ENCODE results near the gene ELF1. TPM values are rescaled to one million over a fixed set of nuclear protein-coding genes. Genes with fewer than 3 reads are reported as not detected.

ELF1 gene
- total and polyA plus RNA-seq, 2 experiments from 2014 or later: 39.4 to 91.1 TPM

DNA sequence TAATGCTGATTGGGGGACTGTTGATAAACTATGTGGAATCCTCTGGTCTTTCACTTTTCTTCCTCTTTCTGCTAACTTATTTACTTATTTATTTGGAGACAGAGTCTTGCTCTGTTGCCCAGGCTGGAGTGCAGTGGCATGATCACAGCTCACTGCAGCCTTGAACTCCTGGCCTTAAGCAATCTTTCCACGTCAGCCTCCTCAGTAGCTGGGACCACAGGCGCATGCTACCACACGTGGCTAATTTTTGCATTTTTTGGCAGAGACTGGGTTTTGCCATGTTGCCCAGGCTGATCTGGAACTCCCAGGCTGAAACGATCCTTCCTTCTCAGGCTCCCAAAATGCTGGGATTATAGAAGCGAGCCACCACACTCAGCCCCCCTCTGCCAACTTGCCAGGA is 77.5 kb downstream of the ELF1 start:
- H4K20me1 ChIP-seq (ENCODE audit: insufficient read depth, poor library complexity, severe bottlenecking): peaks cover 3% of the 10 kb centered on the region
- H3K9me3 ChIP-seq (ENCODE audit: low read depth): no peaks in the 10 kb centered on the region
- no peaks in the 10 kb centered on the region for H3K27me3 ChIP-seq
- TF ChIP-seq EZH2phosphoT487 (IDR thresholded peaks at IDR 0.05; ENCODE audit: low read depth, severe bottlenecking, unreplicated experiment): no peak
- no peak for TF ChIP-seq EZH2 (IDR thresholded peaks at IDR 0.05; ENCODE audit: borderline replicate concordance)
- TF ChIP-seq, protein P1, sequence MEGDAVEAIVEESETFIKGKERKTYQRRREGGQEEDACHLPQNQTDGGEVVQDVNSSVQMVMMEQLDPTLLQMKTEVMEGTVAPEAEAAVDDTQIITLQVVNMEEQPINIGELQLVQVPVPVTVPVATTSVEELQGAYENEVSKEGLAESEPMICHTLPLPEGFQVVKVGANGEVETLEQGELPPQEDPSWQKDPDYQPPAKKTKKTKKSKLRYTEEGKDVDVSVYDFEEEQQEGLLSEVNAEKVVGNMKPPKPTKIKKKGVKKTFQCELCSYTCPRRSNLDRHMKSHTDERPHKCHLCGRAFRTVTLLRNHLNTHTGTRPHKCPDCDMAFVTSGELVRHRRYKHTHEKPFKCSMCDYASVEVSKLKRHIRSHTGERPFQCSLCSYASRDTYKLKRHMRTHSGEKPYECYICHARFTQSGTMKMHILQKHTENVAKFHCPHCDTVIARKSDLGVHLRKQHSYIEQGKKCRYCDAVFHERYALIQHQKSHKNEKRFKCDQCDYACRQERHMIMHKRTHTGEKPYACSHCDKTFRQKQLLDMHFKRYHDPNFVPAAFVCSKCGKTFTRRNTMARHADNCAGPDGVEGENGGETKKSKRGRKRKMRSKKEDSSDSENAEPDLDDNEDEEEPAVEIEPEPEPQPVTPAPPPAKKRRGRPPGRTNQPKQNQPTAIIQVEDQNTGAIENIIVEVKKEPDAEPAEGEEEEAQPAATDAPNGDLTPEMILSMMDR (IDR thresholded peaks at IDR 0.05; ENCODE audit: poor library complexity): no peak
- no peaks in the 10 kb centered on the region for H3K4me1 ChIP-seq (ENCODE audit: insufficient read depth)
- no peak overlapping the region for H3K4me3 ChIP-seq
- no peak overlapping the region for H2AFZ ChIP-seq
- H3K36me3 ChIP-seq (replicated peaks; ENCODE audit: insufficient read depth, low read depth): no peaks in the 10 kb centered on the region
- no peak for DNase-seq (ENCODE audit: low spot score)
- H3K27ac ChIP-seq: no peak overlapping the region
- no peak overlapping the region for H3K4me2 ChIP-seq
- peaks cover 55% of the 10 kb centered on the region for H3K79me2 ChIP-seq
- 93% methylated on average over 5 of the region's 5 CpGs for WGBS (ENCODE audit: low lambda C conversion rate, missing lambda C conversion rate)
- no peaks in the 10 kb centered on the region for H3K9me2 ChIP-seq (replicated peaks; ENCODE audit: insufficient read depth)

DNA sequence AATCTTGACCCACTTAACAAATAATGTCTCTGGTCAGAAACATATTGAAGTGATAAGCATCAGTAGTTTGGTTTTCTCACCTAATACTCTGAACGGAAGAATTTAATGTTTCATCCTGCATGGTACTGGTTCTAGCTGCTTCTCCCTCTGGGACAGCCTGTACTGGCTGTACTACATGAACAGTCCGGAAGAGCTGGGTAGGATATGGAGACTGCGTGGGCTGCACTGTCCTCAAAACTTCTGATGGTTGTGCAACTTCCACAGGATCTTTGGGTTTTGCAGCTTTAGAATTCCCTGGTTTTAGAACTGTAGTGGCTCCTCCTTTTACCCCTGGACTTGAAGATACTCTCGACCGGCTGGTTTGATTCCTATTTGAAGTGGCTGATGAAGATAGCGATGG is 78.3 kb downstream of the ELF1 start:
- no peaks in the 10 kb centered on the region for H3K9me3 ChIP-seq (ENCODE audit: low read depth)
- WGBS (ENCODE audit: low lambda C conversion rate, missing lambda C conversion rate): 94% methylated on average over 6 of the region's 6 CpGs
- no peak overlapping the region for H3K4me2 ChIP-seq
- H2AFZ ChIP-seq: no peak overlapping the region
- H4K20me1 ChIP-seq (ENCODE audit: insufficient read depth, poor library complexity, severe bottlenecking): peaks cover 3% of the 10 kb centered on the region
- no peaks in the 10 kb centered on the region for H3K27me3 ChIP-seq
- peaks cover 56% of the 10 kb centered on the region for H3K79me2 ChIP-seq
- DNase-seq (ENCODE audit: low spot score): no peak
- no peak overlapping the region for H3K27ac ChIP-seq
- no peak overlapping the region for H3K4me3 ChIP-seq
- H3K4me1 ChIP-seq (ENCODE audit: insufficient read depth): no peaks in the 10 kb centered on the region
- H3K9me2 ChIP-seq (replicated peaks; ENCODE audit: insufficient read depth): no peaks in the 10 kb centered on the region
- no peak for TF ChIP-seq EZH2phosphoT487 (IDR thresholded peaks at IDR 0.05; ENCODE audit: low read depth, severe bottlenecking, unreplicated experiment)
- TF ChIP-seq, protein P1 (IDR thresholded peaks at IDR 0.05; ENCODE audit: poor library complexity): no peak
- no peak for TF ChIP-seq EZH2 (IDR thresholded peaks at IDR 0.05; ENCODE audit: borderline replicate concordance)
- no peaks in the 10 kb centered on the region for H3K36me3 ChIP-seq (replicated peaks; ENCODE audit: insufficient read depth, low read depth)

DNA sequence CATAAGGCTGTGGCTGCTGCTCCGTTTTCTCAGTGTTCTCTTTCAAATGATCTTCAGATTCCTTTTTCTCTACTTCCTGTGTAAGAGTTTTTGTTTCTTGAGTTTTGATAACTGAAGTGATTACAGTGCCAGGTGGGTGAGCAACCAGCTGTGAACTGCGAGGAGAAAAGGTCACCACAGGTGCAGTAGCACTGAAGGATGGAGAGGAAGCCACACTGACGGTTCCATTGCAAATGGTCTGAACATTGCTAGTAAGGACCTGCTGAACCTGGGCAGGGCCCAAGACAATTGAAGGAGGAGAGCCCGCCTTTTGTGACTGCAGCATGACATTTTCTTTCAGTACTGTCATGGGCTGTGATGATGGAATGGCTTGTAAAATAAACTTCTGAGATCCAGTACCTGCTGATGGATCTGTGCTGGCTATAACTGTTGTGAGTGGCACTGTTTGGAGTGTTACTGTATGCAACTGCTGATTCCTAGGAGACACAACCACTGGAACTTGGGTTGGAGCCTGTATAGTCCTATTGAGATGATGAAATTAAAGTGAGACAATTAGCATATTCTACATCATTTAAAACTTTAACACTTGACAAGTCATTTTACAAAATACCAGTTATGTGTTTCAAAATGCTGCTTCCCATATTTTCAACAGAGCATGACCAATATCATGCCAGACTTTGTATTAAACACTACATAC is 85.5 kb downstream of the ELF1 start:
- Histone ChIP-seq H3K36me3 (replicated peaks; ENCODE audit: insufficient read depth, low read depth) (no peaks in the 10 kb centered on the region), H2AFZ (no peak overlapping the region), H3K4me3 (no peak overlapping the region), H4K20me1 (ENCODE audit: insufficient read depth, poor library complexity, severe bottlenecking) (peaks cover 9% of the 10 kb centered on the region), H3K79me2 (peaks cover 54% of the 10 kb centered on the region), H3K9me2 (replicated peaks; ENCODE audit: insufficient read depth) (no peaks in the 10 kb centered on the region), H3K9me3 (ENCODE audit: low read depth) (no peaks in the 10 kb centered on the region), H3K4me2 (no peak overlapping the region), H3K27ac (no peak overlapping the region), H3K4me1 (ENCODE audit: insufficient read depth) (no peaks in the 10 kb centered on the region), H3K27me3 (no peaks in the 10 kb centered on the region)
- 96% methylated on average over 4 of the region's 4 CpGs for WGBS (ENCODE audit: low lambda C conversion rate, missing lambda C conversion rate)
- no peak for TF ChIP-seq EZH2phosphoT487 (IDR thresholded peaks at IDR 0.05; ENCODE audit: low read depth, severe bottlenecking, unreplicated experiment)
- DNase-seq (ENCODE audit: low spot score): no peak

DNA sequence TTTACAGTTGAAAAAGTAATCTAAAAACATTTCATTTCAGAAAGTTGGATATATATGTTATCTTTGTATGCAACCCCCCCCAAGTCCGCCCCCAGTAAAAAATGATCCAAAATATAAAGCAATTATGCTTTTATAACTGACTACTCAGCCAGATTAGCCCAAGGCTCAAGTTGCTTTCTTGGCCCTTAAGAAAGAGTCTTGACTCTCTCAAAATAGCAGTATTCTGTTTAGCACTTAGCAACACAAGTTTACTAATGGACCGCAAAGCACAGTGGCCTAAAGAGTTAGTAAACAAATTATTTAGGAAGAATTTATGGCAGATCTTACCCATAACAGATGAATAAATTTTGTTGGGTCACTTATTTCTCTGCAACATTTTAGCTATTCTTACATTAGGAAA is 86.9 kb downstream of the ELF1 start:
- no peaks in the 10 kb centered on the region for H3K9me3 ChIP-seq (ENCODE audit: low read depth)
- H3K4me3 ChIP-seq: no peak overlapping the region
- DNase-seq (ENCODE audit: low spot score): no peak
- peaks cover 42% of the 10 kb centered on the region for H3K79me2 ChIP-seq
- H3K4me2 ChIP-seq: no peak overlapping the region
- no peaks in the 10 kb centered on the region for H3K9me2 ChIP-seq (replicated peaks; ENCODE audit: insufficient read depth)
- WGBS (ENCODE audit: low lambda C conversion rate, missing lambda C conversion rate): 87% methylated on average over 2 of the region's 2 CpGs
- TF ChIP-seq EZH2 (IDR thresholded peaks at IDR 0.05; ENCODE audit: borderline replicate concordance) (no peak), EZH2phosphoT487 (IDR thresholded peaks at IDR 0.05; ENCODE audit: low read depth, severe bottlenecking, unreplicated experiment) (no peak)
- TF ChIP-seq, protein P1 (IDR thresholded peaks at IDR 0.05; ENCODE audit: poor library complexity): no peak
- no peak overlapping the region for H3K27ac ChIP-seq
- H3K4me1 ChIP-seq (ENCODE audit: insufficient read depth): no peaks in the 10 kb centered on the region
- no peaks in the 10 kb centered on the region for H3K27me3 ChIP-seq
- peaks cover 9% of the 10 kb centered on the region for H4K20me1 ChIP-seq (ENCODE audit: insufficient read depth, poor library complexity, severe bottlenecking)
- H2AFZ ChIP-seq: no peak overlapping the region
- H3K36me3 ChIP-seq (replicated peaks; ENCODE audit: insufficient read depth, low read depth): no peaks in the 10 kb centered on the region
